Measurements from ENCODE around the gene MAGT1.

MAGT1 gene

DNA sequence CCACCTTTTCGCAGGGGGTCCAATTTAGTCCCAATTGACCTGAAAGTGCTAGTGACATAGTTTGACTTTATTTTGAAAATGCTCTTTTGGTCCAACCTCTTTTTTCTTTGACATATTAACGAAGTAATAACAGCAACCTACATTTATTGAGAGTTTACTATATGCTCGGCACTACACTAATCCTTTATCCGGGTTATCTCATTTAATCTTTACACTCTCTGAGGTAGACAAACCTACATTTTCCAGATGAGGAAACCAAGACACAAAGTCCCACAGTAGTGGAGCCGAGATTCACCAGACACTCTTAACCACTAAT is 108.9 kb downstream of the MAGT1 start:
- Histone ChIP-seq H3K27me3 (ENCODE audit: low read length) (no peaks in the 10 kb centered on the region), H3K4me2 (ENCODE audit: low read depth, low read length, poor library complexity, severe bottlenecking) (peak overlapping the region; percentile 74), H3K4me3 (ENCODE audit: insufficient read depth, low read length, poor library complexity, severe bottlenecking) (peak overlapping the region; percentile 73), H3K27ac (ENCODE audit: low read depth, low read length) (peak overlapping the region; percentile 84), H4K20me1 (ENCODE audit: low read depth, low read length) (0 out of 2 replicates have a peak, but pooled peaks cover 4% of the 10 kb centered on the region), H3K9me3 (ENCODE audit: insufficient read depth, low read length) (no peaks in the 10 kb centered on the region), H2AFZ (ENCODE audit: low read depth, low read length, severe bottlenecking) (peak overlapping the region; percentile 89), H3K36me3 (ENCODE audit: low read length) (no peaks in the 10 kb centered on the region), H3K79me2 (ENCODE audit: insufficient read depth, low read length) (peaks cover 48% of the 10 kb centered on the region), H3F3A (ENCODE audit: insufficient read depth) (no peaks in the 10 kb centered on the region), H3K9ac (ENCODE audit: low read length) (peak overlapping the region; percentile 91), H3K9me2 (replicated peaks; ENCODE audit: insufficient read depth, low read length) (no peaks in the 10 kb centered on the region)
- TF ChIP-seq, protein P1, sequence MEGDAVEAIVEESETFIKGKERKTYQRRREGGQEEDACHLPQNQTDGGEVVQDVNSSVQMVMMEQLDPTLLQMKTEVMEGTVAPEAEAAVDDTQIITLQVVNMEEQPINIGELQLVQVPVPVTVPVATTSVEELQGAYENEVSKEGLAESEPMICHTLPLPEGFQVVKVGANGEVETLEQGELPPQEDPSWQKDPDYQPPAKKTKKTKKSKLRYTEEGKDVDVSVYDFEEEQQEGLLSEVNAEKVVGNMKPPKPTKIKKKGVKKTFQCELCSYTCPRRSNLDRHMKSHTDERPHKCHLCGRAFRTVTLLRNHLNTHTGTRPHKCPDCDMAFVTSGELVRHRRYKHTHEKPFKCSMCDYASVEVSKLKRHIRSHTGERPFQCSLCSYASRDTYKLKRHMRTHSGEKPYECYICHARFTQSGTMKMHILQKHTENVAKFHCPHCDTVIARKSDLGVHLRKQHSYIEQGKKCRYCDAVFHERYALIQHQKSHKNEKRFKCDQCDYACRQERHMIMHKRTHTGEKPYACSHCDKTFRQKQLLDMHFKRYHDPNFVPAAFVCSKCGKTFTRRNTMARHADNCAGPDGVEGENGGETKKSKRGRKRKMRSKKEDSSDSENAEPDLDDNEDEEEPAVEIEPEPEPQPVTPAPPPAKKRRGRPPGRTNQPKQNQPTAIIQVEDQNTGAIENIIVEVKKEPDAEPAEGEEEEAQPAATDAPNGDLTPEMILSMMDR (IDR thresholded peaks at IDR 0.05; ENCODE audit: insufficient read depth, low read length, poor library complexity, severe bottlenecking) = no peak
- no peak for TF ChIP-seq EZH2phosphoT487 (conservative IDR thresholded peaks at IDR 0.05; ENCODE audit: low read length)

DNA sequence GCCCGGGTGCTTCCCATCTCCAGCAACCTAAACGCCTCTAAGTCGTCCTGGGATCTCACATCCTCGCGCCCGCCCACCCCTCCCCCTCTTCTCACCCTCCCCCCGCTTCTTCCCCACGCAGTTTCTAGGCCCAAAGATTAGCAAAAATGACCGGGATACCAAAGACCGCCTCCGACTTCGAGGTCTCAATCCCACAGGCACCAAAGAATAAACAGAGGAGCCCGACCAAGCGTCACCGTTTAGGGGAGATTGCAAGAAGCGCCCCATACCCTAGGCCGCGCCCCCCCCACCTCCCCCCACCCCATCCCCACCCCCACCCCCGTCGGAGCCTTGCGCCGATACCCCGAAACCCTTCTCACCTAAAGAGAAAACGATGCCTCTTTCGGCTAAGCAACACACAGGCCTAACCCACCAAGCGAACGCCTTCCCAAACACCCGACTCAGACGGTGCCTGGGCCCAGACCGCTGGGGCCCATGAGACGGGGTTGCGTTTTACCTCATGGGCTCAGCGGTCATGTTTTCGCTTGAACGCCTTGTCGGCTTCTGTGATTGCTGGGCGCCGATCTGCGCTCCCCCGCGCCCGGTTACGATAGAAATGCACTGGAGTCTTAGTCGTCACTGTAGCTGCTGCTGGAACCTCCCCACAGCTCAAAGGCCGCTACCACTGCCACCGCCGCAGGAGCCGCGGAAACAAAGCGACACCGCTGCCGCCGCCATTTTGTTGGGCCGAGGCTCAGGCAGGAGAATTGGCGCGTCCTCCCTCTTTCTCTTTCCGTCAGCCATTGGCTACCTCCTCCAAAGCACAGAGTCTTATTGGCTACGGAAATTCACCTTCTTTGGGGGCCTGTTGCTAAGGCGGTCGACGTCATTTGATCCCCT is 109.5 kb downstream of the MAGT1 start, which contains the start of gene ATRX:
ATRX (minus strand) TSS at position 731 of the 879 bp plus-strand sequence; CDS start at position 516, 215 bp downstream.
- no peaks in the 10 kb centered on the region for H3K36me3 ChIP-seq (ENCODE audit: low read length)

DNA sequence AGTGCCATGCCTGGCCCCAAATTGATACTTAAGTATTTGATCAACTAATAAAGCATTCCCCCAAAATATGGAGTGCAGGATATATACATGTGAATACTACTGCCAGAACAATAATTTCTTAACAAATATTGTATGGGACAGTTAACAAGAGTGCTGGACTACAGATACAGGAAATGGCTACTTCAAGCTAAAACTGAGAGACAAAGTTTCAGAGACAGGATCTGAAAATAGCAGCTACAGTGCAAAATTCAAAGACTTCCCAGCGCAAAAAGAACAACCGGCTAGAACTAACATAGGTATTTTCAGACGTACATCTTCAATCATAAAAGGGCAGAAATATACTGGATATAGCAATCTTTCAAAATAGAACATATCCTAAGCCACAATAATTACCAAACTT is 115.5 kb downstream of the MAGT1 start:
- no peak for TF ChIP-seq EZH2phosphoT487 (conservative IDR thresholded peaks at IDR 0.05; ENCODE audit: low read length)
- TF ChIP-seq, protein P1 (IDR thresholded peaks at IDR 0.05; ENCODE audit: insufficient read depth, low read length, poor library complexity, severe bottlenecking) = no peak
- peaks cover 100% of the 10 kb centered on the region for H3K79me2 ChIP-seq (ENCODE audit: insufficient read depth, low read length)

More for the DNA sequence above, 109.5 kb downstream of the MAGT1 start, which contains the start of gene ATRX:
- Histone ChIP-seq H3K27ac (ENCODE audit: low read depth, low read length) (peak within 1 kb of the TSS; percentile 84), H3K9ac (ENCODE audit: low read length) (peak within 1 kb of the TSS; percentile 91), H3K27me3 (ENCODE audit: low read length) (no peaks in the 10 kb centered on the region), H3K9me2 (replicated peaks; ENCODE audit: insufficient read depth, low read length) (no peaks in the 10 kb centered on the region), H3K4me2 (ENCODE audit: low read depth, low read length, poor library complexity, severe bottlenecking) (peak within 1 kb of the TSS; percentile 76), H4K20me1 (ENCODE audit: low read depth, low read length) (0 out of 2 replicates have a peak, but pooled peaks cover 4% of the 10 kb centered on the region), H3K4me3 (ENCODE audit: insufficient read depth, low read length, poor library complexity, severe bottlenecking) (peak within 1 kb of the TSS; percentile 73), H3K9me3 (ENCODE audit: insufficient read depth, low read length) (no peaks in the 10 kb centered on the region), H2AFZ (ENCODE audit: low read depth, low read length, severe bottlenecking) (peak within 1 kb of the TSS; percentile 89), H3F3A (ENCODE audit: insufficient read depth) (no peaks in the 10 kb centered on the region), H3K79me2 (ENCODE audit: insufficient read depth, low read length) (peaks cover 54% of the 10 kb centered on the region)
- TF ChIP-seq, protein P1 (IDR thresholded peaks at IDR 0.05; ENCODE audit: insufficient read depth, low read length, poor library complexity, severe bottlenecking) = no peak
- no peak for TF ChIP-seq EZH2phosphoT487 (conservative IDR thresholded peaks at IDR 0.05; ENCODE audit: low read length)

More for the DNA sequence above, 115.5 kb downstream of the MAGT1 start:
- H3K27ac ChIP-seq (ENCODE audit: low read depth, low read length) = no peak overlapping the region
- no peaks in the 10 kb centered on the region for H3K9me3 ChIP-seq (ENCODE audit: insufficient read depth, low read length)
- H3K9ac ChIP-seq (ENCODE audit: low read length) = no peak overlapping the region
- no peaks in the 10 kb centered on the region for H3K27me3 ChIP-seq (ENCODE audit: low read length)
- H3K4me3 ChIP-seq (ENCODE audit: insufficient read depth, low read length, poor library complexity, severe bottlenecking) = no peak overlapping the region
- no peak overlapping the region for H2AFZ ChIP-seq (ENCODE audit: low read depth, low read length, severe bottlenecking)
- H3K36me3 ChIP-seq (ENCODE audit: low read length) = no peaks in the 10 kb centered on the region
- 0 out of 2 replicates have a peak, but pooled peaks cover 4% of the 10 kb centered on the region for H4K20me1 ChIP-seq (ENCODE audit: low read depth, low read length)
- H3F3A ChIP-seq (ENCODE audit: insufficient read depth) = no peaks in the 10 kb centered on the region
- H3K4me2 ChIP-seq (ENCODE audit: low read depth, low read length, poor library complexity, severe bottlenecking) = peak overlapping the region; percentile 29
- H3K9me2 ChIP-seq (replicated peaks; ENCODE audit: insufficient read depth, low read length) = no peaks in the 10 kb centered on the region
